HEK293 (cell line): ENCODE measurements around the gene SESTD1.

Experiments
- CTCF ChIA-PET: fragments of 350-600 bp; formaldehyde crosslinking; extraction: SDS; loops from one replicate; lab custom pipeline; 2021; ENCODE audit warnings: antibody characterized with exemption; lab: Yijun Ruan, JAX
- POLR2A ChIA-PET: fragments of 300-600 bp; formaldehyde crosslinking; extraction: SDS; loops from one replicate; lab custom pipeline; 2020; ENCODE audit warnings: antibody characterized with exemption, inconsistent platforms; lab: Yijun Ruan, JAX
- H3K27ac ChIP-seq: fragments of 200-500 bp; sonication (Bioruptor generic); 2 replicates; pipeline ENCODE4 v1.5.1; 2014; ENCODE audit warnings: low read depth, low read length, control low read depth, inconsistent platforms; ENCODE audit errors: extremely low read depth
- H3K36me3 ChIP-seq, 2 experiments: fragments of 200-500 bp in 1 of 2; sonication (Bioruptor generic) in 1 of 2; 1 replicate in 1 of 2; 2 replicates in 1 of 2; pipeline ENCODE4 v1.5.1; 2014 to 2017; ENCODE audit warnings: inconsistent platforms in 2 of 2, low read length in 2 of 2; ENCODE audit not compliant: control insufficient read depth in 2 of 2, insufficient read depth in 1 of 2
- H3K4me1 ChIP-seq: fragments of 200-500 bp; sonication (Bioruptor generic); 2 replicates; pipeline ENCODE4 v1.5.1; 2014; ENCODE audit warnings: mild to moderate bottlenecking, low read length, inconsistent platforms; ENCODE audit not compliant: control insufficient read depth, insufficient read depth
- H3K4me3 ChIP-seq: 2 replicates; pipeline ENCODE4 v1.5.1; 2011; ENCODE audit warnings: low read depth, mild to moderate bottlenecking, control low read depth, low read length, moderate library complexity
- H3K9me3 ChIP-seq: fragments of 200-500 bp; sonication (Bioruptor generic); 2 replicates; pipeline ENCODE4 v1.5.1; 2014; ENCODE audit warnings: low read depth, low read length, inconsistent platforms; ENCODE audit not compliant: control insufficient read depth, insufficient read depth
- HOXC10 ChIP-seq: sonication (generic); formaldehyde crosslinking; IDR thresholded peaks from 2 replicates; pipeline ENCODE4 v1.8.1; 2023; ENCODE audit warnings: mild to moderate bottlenecking, missing genetic modification reagents
- KLF16 ChIP-seq: fragments of 450-650 bp; formaldehyde crosslinking; IDR thresholded peaks from 2 replicates; pipeline ENCODE4 v1.5.1; 2017; ENCODE audit warnings: missing biosample characterization, missing genetic modification characterization
- PRDM1 ChIP-seq: fragments of 450-650 bp; formaldehyde crosslinking; IDR thresholded peaks from 2 replicates; pipeline ENCODE4; 2016; ENCODE audit warnings: missing biosample characterization, missing genetic modification characterization
- RBAK ChIP-seq: fragments of 450-650 bp; formaldehyde crosslinking; IDR thresholded peaks from 2 replicates; pipeline ENCODE4 v1.5.1; 2016; ENCODE audit warnings: missing biosample characterization, missing genetic modification characterization
- WT1 ChIP-seq: fragments of 450-650 bp; formaldehyde crosslinking; IDR thresholded peaks from 2 replicates; pipeline ENCODE4 v1.5.1; 2016; ENCODE audit warnings: missing biosample characterization, missing genetic modification characterization
- YY2 ChIP-seq: fragments of 450-650 bp; formaldehyde crosslinking; IDR thresholded peaks from 2 replicates; pipeline ENCODE4 v1.5.1; 2016; ENCODE audit warnings: missing biosample characterization, missing genetic modification characterization
- ZFP37 ChIP-seq: fragments of 450-650 bp; formaldehyde crosslinking; IDR thresholded peaks from 2 replicates; pipeline ENCODE4 v1.5.1; 2016; ENCODE audit warnings: missing biosample characterization, missing genetic modification characterization
- ZNF138 ChIP-seq: fragments of 450-650 bp; formaldehyde crosslinking; IDR thresholded peaks from 2 replicates; pipeline ENCODE4 v1.5.1; 2016; ENCODE audit warnings: missing biosample characterization, missing genetic modification characterization, borderline replicate concordance
- ZNF140 ChIP-seq: fragments of 450-650 bp; formaldehyde crosslinking; IDR thresholded peaks from 2 replicates; pipeline ENCODE4 v1.5.1; 2016; ENCODE audit warnings: missing biosample characterization, missing genetic modification characterization
- ZNF362 ChIP-seq: fragments of 450-650 bp; formaldehyde crosslinking; IDR thresholded peaks from 2 replicates; pipeline ENCODE4 v1.5.1; 2016; ENCODE audit warnings: missing biosample characterization, missing genetic modification characterization
- ZNF366 ChIP-seq: fragments of 450-650 bp; formaldehyde crosslinking; conservative IDR thresholded peaks from 2 replicates; pipeline ENCODE4 v1.5.1; 2016; ENCODE audit warnings: missing biosample characterization, missing genetic modification characterization
- ZNF518A ChIP-seq: fragments of 450-650 bp; formaldehyde crosslinking; conservative IDR thresholded peaks from 2 replicates; pipeline ENCODE4 v1.5.1; 2016; ENCODE audit warnings: low read depth, missing biosample characterization, missing genetic modification characterization
- ZNF558 ChIP-seq: fragments of 450-650 bp; formaldehyde crosslinking; IDR thresholded peaks from 2 replicates; pipeline ENCODE4 v1.5.1; 2016; ENCODE audit warnings: missing biosample characterization, missing genetic modification characterization
- ZNF660 ChIP-seq: fragments of 450-650 bp; IDR thresholded peaks from 2 replicates; pipeline ENCODE4 v1.5.1; 2018; ENCODE audit warnings: missing biosample characterization, mild to moderate bottlenecking, missing genetic modification characterization
- ZNF692 ChIP-seq: fragments of 450-650 bp; formaldehyde crosslinking; IDR thresholded peaks from 2 replicates; pipeline ENCODE4 v1.5.1; 2016; ENCODE audit warnings: missing biosample characterization, missing genetic modification characterization
- ZNF776 ChIP-seq: fragments of 450-650 bp; formaldehyde crosslinking; IDR thresholded peaks from 2 replicates; pipeline ENCODE4 v1.5.0; 2017; ENCODE audit warnings: missing biosample characterization, missing genetic modification characterization, borderline replicate concordance
- TF ChIP-seq, protein P1 (sequence below): fragments of 450-650 bp; formaldehyde crosslinking; IDR thresholded peaks from 2 replicates; pipeline ENCODE4 v1.5.1; 2016; ENCODE audit warnings: missing biosample characterization, missing genetic modification characterization, low read depth
- TF ChIP-seq, protein P2 (sequence below): fragments of 450-650 bp; IDR thresholded peaks from 2 replicates; pipeline ENCODE4 v1.5.1; 2018; ENCODE audit warnings: missing biosample characterization, missing genetic modification characterization

The SESTD1 gene

DNA sequence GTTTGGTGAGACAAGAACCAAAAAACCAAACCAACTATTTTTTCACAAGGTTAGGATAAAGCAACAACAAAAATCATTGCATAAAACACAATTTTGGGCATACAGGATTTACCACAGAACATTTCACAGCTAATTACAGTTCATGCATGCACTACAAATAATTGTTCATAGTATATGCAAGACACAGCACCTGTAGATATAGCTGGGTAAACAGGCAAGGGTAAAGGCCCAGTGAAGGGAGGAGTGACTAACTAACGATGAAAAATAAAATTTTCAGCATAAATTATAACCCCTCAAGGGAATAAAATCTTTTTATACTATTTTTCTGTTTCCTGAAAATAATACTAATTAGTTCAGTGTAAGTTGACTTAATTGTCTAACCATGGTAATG lies 141.4 kb downstream of the SESTD1 start (continued):
- TF ChIP-seq ZNF362 (tag by site-specific recombination) (no peak), RBAK (no peak), ZFP37 (tag by site-specific recombination) (no peak)

GRCh38 chr2:179107737-179108136 lies 156.9 kb downstream of the SESTD1 start:
- no peak overlapping the region for H3K4me3 ChIP-seq
- no peak for TF ChIP-seq ZNF138 (tag by site-specific recombination)
- no peak for TF ChIP-seq ZNF660
- no peak for TF ChIP-seq ZNF362 (tag by site-specific recombination)
- TF ChIP-seq, all 188 proteins: peak for 0
- ChIA-PET POLR2A (no interaction called here), CTCF (interaction anchor here (0.6 to 1.7 kb wide), 2 partner anchors 22 to 239 kb away, joined by 4 read pairs; no protein-coding TSS in a partner anchor)
- Histone ChIP-seq H3K36me3 (peaks cover 8 to 34% of the 10 kb centered on the region in 2 experiments; a peak in 2 of 3 replicates), H3K27ac (no peak overlapping the region), H3K4me1 (peaks cover 6% of the 10 kb centered on the region), H3K9me3 (no peaks in the 10 kb centered on the region)

- ChIA-PET POLR2A (no interaction called here), CTCF (interaction anchor here (0.6 to 1.7 kb wide), 4 partner anchors 10 to 238 kb away, joined by 3 to 6 read pairs (median 4); no protein-coding TSS in a partner anchor)
- Histone ChIP-seq H3K27ac (no peak overlapping the region), H3K9me3 (no peaks in the 10 kb centered on the region), H3K4me1 (peaks cover 6% of the 10 kb centered on the region), H3K36me3 (peaks cover 8 to 25% of the 10 kb centered on the region in 2 experiments; a peak in 2 of 3 replicates), H3K4me3 (no peak overlapping the region)
- peak; percentile 78; the same call in 1 of the 2 replicates for TF ChIP-seq ZNF558 (tag by site-specific recombination)
- TF ChIP-seq, protein P1, sequence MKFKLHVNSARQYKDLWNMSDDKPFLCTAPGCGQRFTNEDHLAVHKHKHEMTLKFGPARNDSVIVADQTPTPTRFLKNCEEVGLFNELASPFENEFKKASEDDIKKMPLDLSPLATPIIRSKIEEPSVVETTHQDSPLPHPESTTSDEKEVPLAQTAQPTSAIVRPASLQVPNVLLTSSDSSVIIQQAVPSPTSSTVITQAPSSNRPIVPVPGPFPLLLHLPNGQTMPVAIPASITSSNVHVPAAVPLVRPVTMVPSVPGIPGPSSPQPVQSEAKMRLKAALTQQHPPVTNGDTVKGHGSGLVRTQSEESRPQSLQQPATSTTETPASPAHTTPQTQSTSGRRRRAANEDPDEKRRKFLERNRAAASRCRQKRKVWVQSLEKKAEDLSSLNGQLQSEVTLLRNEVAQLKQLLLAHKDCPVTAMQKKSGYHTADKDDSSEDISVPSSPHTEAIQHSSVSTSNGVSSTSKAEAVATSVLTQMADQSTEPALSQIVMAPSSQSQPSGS (tag by site-specific recombination), result peak; percentile 89
- TF ChIP-seq, protein P2, sequence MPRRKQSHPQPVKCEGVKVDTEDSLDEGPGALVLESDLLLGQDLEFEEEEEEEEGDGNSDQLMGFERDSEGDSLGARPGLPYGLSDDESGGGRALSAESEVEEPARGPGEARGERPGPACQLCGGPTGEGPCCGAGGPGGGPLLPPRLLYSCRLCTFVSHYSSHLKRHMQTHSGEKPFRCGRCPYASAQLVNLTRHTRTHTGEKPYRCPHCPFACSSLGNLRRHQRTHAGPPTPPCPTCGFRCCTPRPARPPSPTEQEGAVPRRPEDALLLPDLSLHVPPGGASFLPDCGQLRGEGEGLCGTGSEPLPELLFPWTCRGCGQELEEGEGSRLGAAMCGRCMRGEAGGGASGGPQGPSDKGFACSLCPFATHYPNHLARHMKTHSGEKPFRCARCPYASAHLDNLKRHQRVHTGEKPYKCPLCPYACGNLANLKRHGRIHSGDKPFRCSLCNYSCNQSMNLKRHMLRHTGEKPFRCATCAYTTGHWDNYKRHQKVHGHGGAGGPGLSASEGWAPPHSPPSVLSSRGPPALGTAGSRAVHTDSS (tag by site-specific recombination), result no peak
- TF ChIP-seq HOXC10 (CRISPR knock-in tag), result no peak
- peak; percentile 87 for TF ChIP-seq ZNF362 (tag by site-specific recombination)
- peak; percentile 86 for TF ChIP-seq ZNF366 (tag by site-specific recombination)
- TF ChIP-seq WT1 (tag by site-specific recombination), result peak; percentile 42; the same call in 1 of the 2 replicates
- no peak for TF ChIP-seq ZNF140 (tag by site-specific recombination)
- no peak for TF ChIP-seq YY2
- TF ChIP-seq ZNF518A (tag by site-specific recombination), result peak; percentile 36; the same call in 1 of the 2 replicates
- TF ChIP-seq ZNF692 (tag by site-specific recombination), result peak; percentile 29; the same call in 1 of the 2 replicates
- no peak for TF ChIP-seq PRDM1 (tag by site-specific recombination)
- TF ChIP-seq KLF16 (tag by site-specific recombination), result peak; percentile 59
- TF ChIP-seq ZNF776, result no peak
These were observed 157.8 kb downstream of the SESTD1 start for GRCh38 chr2:179106676-179107428.
